Measurements from ENCODE around the gene STON2.

- TF ChIP-seq ZNF274 (IDR thresholded peaks at IDR 0.05; ENCODE audit: low read depth, low read length): no peak
- no peak for TF ChIP-seq YY1 (IDR thresholded peaks at IDR 0.05; ENCODE audit: insufficient read depth, insufficient read length)
- TF ChIP-seq SUZ12 (IDR thresholded peaks at IDR 0.05; ENCODE audit: extremely low read depth, insufficient read depth, insufficient read length): no peak
Measured at GRCh38 chr14:81319314-81319713, 80.8 kb downstream of the STON2 start.

Data from NT2/D1 (cell line).